RWPE2 (cell line): ENCODE results near the gene THBS1.

Experiments
- ATAC-seq: fragments of 200-7000 bp; cut with Tn5 transposase; 3 replicates; pipeline ENCODE4 v1.9.1; 2021; ENCODE audit warnings: low read depth
- DNase-seq: peaks from one replicate; pipeline ENCODE4 v3.0.0-alpha.2; 2020; ENCODE audit warnings: low spot score
- H3K27ac ChIP-seq: fragments of 450-650 bp; 2 replicates; pipeline ENCODE4 v1.5.1; 2017; ENCODE audit warnings: mild to moderate bottlenecking; ENCODE audit not compliant: poor library complexity, severe bottlenecking
- H3K27me3 ChIP-seq: fragments of 250-450 bp; sonication (Bioruptor Pico); 2 replicates; pipeline ENCODE4 v1.5.1; 2021; ENCODE audit warnings: mild to moderate bottlenecking, moderate library complexity; ENCODE audit not compliant: insufficient read depth, poor library complexity, severe bottlenecking
- H3K36me3 ChIP-seq: fragments of 250-450 bp; sonication (Bioruptor Pico); 2 replicates; pipeline ENCODE4 v1.5.1; 2020; ENCODE audit warnings: low read depth, mild to moderate bottlenecking, moderate library complexity
- H3K4me1 ChIP-seq: fragments of 250-450 bp; sonication (Bioruptor Pico); 2 replicates; pipeline ENCODE4 v1.5.1; 2021; ENCODE audit warnings: mild to moderate bottlenecking, moderate library complexity; ENCODE audit not compliant: insufficient read depth, poor library complexity, severe bottlenecking
- H3K4me3 ChIP-seq: fragments of 250-450 bp; sonication (Bioruptor Pico); 2 replicates; pipeline ENCODE4 v1.5.1; 2021; ENCODE audit warnings: mild to moderate bottlenecking, moderate library complexity; ENCODE audit not compliant: severe bottlenecking
- H3K9me3 ChIP-seq: fragments of 250-450 bp; sonication (Bioruptor Pico); 2 replicates; pipeline ENCODE4 v1.5.1; 2021; ENCODE audit warnings: mild to moderate bottlenecking, moderate library complexity; ENCODE audit not compliant: severe bottlenecking
- TF ChIP-seq, protein P1 (sequence below): fragments of 450-650 bp; IDR thresholded peaks from one replicate; pipeline ENCODE4 v1.5.1; 2017; ENCODE audit warnings: mild to moderate bottlenecking, moderate library complexity; ENCODE audit not compliant: poor library complexity, severe bottlenecking

The THBS1 gene

DNA sequence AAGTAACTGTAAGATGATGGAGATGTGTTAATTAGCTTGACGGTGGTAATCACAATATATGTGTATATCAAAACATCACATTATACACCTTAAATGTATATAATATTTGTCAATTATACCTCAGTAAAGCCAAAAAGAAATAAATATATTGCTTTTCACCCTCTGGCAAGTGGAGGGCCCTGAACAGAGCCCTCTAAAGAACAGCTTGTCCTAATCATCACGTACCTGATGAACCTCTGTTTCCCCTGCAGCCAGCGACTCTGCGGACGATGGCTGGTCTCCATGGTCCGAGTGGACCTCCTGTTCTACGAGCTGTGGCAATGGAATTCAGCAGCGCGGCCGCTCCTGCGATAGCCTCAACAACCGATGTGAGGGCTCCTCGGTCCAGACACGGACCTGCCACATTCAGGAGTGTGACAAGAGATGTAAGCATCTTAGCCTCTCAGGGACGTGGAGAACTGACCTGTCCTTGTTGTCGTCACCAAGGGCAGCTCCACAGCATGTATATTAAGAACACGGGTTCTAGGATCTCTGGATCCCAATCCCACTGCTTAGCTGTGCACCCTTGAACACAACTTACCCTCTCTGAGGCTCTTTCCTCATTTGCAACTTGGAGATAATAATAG lies 6.3 kb downstream of the THBS1 start:
- no peak overlapping the region for H3K4me3 ChIP-seq
- no peaks in the 10 kb centered on the region for H3K27me3 ChIP-seq
- peaks cover 10% of the 10 kb centered on the region for H3K4me1 ChIP-seq
- peak overlapping the region; percentile 95 for H3K27ac ChIP-seq
- peaks cover 100% of the 10 kb centered on the region for H3K36me3 ChIP-seq
- no peak for DNase-seq
- TF ChIP-seq, protein P1, sequence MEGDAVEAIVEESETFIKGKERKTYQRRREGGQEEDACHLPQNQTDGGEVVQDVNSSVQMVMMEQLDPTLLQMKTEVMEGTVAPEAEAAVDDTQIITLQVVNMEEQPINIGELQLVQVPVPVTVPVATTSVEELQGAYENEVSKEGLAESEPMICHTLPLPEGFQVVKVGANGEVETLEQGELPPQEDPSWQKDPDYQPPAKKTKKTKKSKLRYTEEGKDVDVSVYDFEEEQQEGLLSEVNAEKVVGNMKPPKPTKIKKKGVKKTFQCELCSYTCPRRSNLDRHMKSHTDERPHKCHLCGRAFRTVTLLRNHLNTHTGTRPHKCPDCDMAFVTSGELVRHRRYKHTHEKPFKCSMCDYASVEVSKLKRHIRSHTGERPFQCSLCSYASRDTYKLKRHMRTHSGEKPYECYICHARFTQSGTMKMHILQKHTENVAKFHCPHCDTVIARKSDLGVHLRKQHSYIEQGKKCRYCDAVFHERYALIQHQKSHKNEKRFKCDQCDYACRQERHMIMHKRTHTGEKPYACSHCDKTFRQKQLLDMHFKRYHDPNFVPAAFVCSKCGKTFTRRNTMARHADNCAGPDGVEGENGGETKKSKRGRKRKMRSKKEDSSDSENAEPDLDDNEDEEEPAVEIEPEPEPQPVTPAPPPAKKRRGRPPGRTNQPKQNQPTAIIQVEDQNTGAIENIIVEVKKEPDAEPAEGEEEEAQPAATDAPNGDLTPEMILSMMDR = no peak
- no peaks in the 10 kb centered on the region for H3K9me3 ChIP-seq
- ATAC-seq = peak; percentile 0

- peak; percentile 0; the same call in 2 of the 3 replicates for ATAC-seq
- peak overlapping the region; percentile 95 for H3K27ac ChIP-seq
Measured at GRCh38 chr15:39587731-39588530, 7.1 kb downstream of the THBS1 start.

GRCh38 chr15:39588531-39589192 lies 7.8 kb downstream of the THBS1 start:
- Histone ChIP-seq H3K9me3 (no peaks in the 10 kb centered on the region), H3K4me3 (no peak overlapping the region), H3K27me3 (no peaks in the 10 kb centered on the region), H3K27ac (peak overlapping the region; percentile 95), H3K4me1 (peaks cover 5% of the 10 kb centered on the region), H3K36me3 (peaks cover 100% of the 10 kb centered on the region)
- TF ChIP-seq, protein P1 = no peak
- ATAC-seq (peak; percentile 0; the same call in 2 of the 3 replicates), DNase-seq (no peak)

More at GRCh38 chr15:39587731-39588530, 7.1 kb downstream of the THBS1 start:
- H3K27me3 ChIP-seq = no peaks in the 10 kb centered on the region
- no peaks in the 10 kb centered on the region for H3K9me3 ChIP-seq
- peaks cover 100% of the 10 kb centered on the region for H3K36me3 ChIP-seq
- TF ChIP-seq, protein P1 = no peak
- no peak for DNase-seq
- H3K4me1 ChIP-seq = peaks cover 8% of the 10 kb centered on the region
- no peak overlapping the region for H3K4me3 ChIP-seq

DNA sequence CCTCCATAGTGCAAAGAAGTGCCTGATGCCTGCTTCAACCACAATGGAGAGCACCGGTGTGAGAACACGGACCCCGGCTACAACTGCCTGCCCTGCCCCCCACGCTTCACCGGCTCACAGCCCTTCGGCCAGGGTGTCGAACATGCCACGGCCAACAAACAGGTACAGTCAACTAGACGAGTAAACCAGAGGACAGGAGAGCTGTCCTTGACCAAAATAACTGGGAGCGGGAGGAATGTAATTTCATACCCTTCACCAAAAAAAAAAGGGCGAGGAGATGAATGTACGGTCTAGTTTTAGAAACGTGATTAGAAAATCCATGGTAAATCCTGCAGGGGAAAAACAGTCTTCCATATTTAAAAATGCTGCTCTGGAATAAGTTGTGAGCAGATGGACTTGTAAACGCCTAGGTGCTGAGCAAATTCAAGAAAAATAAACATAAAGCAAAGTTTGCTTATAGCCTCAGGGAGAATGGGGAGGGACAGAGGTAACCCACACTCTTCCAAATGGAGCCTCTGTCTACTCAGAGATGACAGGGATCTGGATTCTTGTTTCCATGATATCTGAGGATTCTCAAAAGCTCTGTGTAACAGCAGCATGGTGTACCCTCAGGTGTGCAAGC lies 8.4 kb downstream of the THBS1 start:
- DNase-seq (no peak), ATAC-seq (no peak)
- H3K27me3 ChIP-seq = no peaks in the 10 kb centered on the region
- H3K9me3 ChIP-seq = no peaks in the 10 kb centered on the region
- H3K36me3 ChIP-seq = peaks cover 100% of the 10 kb centered on the region
- peak overlapping the region; percentile 95 for H3K27ac ChIP-seq
- peaks cover 5% of the 10 kb centered on the region for H3K4me1 ChIP-seq
- no peak overlapping the region for H3K4me3 ChIP-seq
- TF ChIP-seq, protein P1 = no peak
